H54 (cell line): ENCODE data around the gene CAMTA1.
"Not testable (repeated sequence)": the region's sequence is repeated elsewhere in the genome, so short reads cannot be mapped to it uniquely, and the experiment has no call there.

Source experiments
- DNase-seq: peaks from one replicate; pipeline ENCODE4 v3.0.0; 2011; ENCODE audit warnings: low spot score, mixed read lengths; ENCODE audit not compliant: insufficient read length
- FAIRE-seq: peaks from 3 replicates; lab custom pipeline; 2011; peaks lifted over from hg19 to GRCh38; lab: Jason Lieb, UNC
- POLR2A ChIP-seq: IDR thresholded peaks from 2 replicates; pipeline ENCODE4 v1.6.1; 2011; ENCODE audit warnings: low read depth, mild to moderate bottlenecking, low read length

Gene CAMTA1

GRCh38 chr1:7680207-7680954 lies 895.1 kb downstream of the CAMTA1 start:
- DNase-seq = peak; percentile 50
- TF ChIP-seq POLR2A = peak; percentile 41
- FAIRE-seq = no peak

GRCh38 chr1:7680955-7681268 lies 895.7 kb downstream of the CAMTA1 start:
- DNase-seq = no peak
- TF ChIP-seq POLR2A = no peak
- no peak for FAIRE-seq

GRCh38 chr1:7681401-7681800 lies 896.1 kb downstream of the CAMTA1 start:
- FAIRE-seq (no peak), DNase-seq (no peak)
- TF ChIP-seq POLR2A = no peak

GRCh38 chr1:7683521-7683920 lies 898.3 kb downstream of the CAMTA1 start:
- TF ChIP-seq POLR2A = no peak
- FAIRE-seq (no peak), DNase-seq (no peak)

- no peak for FAIRE-seq
Observed at GRCh38 chr1:7684132-7684531, 898.9 kb downstream of the CAMTA1 start.

GRCh38 chr1:7684861-7685635 lies 899.8 kb downstream of the CAMTA1 start:
- no peak for TF ChIP-seq POLR2A
- FAIRE-seq (no peak), DNase-seq (no peak)

More at GRCh38 chr1:7684132-7684531, 898.9 kb downstream of the CAMTA1 start:
- no peak for TF ChIP-seq POLR2A
- DNase-seq = no peak

GRCh38 chr1:7686301-7686850 lies 901.1 kb downstream of the CAMTA1 start:
- no peak for TF ChIP-seq POLR2A
- DNase-seq = no peak

GRCh38 chr1:7687411-7687810 lies 902.2 kb downstream of the CAMTA1 start:
- no peak for TF ChIP-seq POLR2A
- no peak for FAIRE-seq
- no peak for DNase-seq

More at GRCh38 chr1:7686301-7686850, 901.1 kb downstream of the CAMTA1 start:
- FAIRE-seq = no peak

GRCh38 chr1:7688659-7689058 lies 903.4 kb downstream of the CAMTA1 start:
- DNase-seq (no peak), FAIRE-seq (no peak)
- no peak for TF ChIP-seq POLR2A

- DNase-seq, FAIRE-seq: not testable (repeated sequence)
Observed at GRCh38 chr1:7689307-7689706, 904.1 kb downstream of the CAMTA1 start.

GRCh38 chr1:7690076-7690475 lies 904.8 kb downstream of the CAMTA1 start:
- FAIRE-seq (no peak), DNase-seq (no peak)
- TF ChIP-seq POLR2A = no peak

GRCh38 chr1:7690496-7691182 lies 905.4 kb downstream of the CAMTA1 start:
- FAIRE-seq = no peak
- DNase-seq = no peak

GRCh38 chr1:7691576-7691975 lies 906.3 kb downstream of the CAMTA1 start:
- DNase-seq = no peak
- FAIRE-seq = no peak
- no peak for TF ChIP-seq POLR2A

More at GRCh38 chr1:7690496-7691182, 905.4 kb downstream of the CAMTA1 start:
- no peak for TF ChIP-seq POLR2A

GRCh38 chr1:7692005-7692404 lies 906.8 kb downstream of the CAMTA1 start:
- TF ChIP-seq POLR2A = no peak
- no peak for FAIRE-seq
- DNase-seq = no peak

GRCh38 chr1:7693037-7693436 lies 907.8 kb downstream of the CAMTA1 start:
- DNase-seq, FAIRE-seq: not testable (repeated sequence)
